Measurements from ENCODE around the gene CD247. TPM values are rescaled to one million over a fixed set of nuclear protein-coding genes. Genes with fewer than 3 reads are reported as not detected.

Gene CD247
- total and polyA plus RNA-seq, 2 donors from 2014 or later, result 1.8 to 7.7 TPM

DNA sequence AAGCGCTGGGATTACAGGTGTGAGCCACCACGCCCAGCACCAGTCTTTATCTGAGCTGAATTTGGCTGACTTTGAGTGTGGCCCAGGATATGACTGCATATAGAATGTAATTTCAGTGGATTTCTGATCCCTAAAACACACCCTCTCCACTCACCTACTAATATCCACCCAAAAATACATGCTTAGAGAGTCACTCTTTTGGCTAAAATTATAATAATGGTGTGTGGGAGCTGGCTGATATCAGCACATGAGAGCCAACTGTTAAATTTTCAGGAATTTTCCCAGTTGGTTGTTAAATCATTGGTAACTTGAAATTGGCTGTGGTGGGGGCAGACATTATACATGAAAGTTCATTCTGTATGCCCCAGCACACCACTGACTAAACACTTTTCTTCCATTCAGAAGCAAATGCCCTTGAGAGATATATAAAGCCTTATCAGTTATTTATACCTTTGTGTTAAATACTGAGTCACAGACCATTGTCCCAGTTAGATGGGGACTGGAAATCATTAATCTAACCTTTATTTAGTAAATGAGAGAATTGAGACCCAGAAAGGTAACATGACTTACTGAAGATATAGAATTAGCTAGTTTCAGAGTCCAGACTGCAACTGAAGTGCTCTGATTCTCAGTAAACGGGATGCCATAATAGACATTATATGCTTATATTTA lies 9.9 kb upstream of the CD247 start:
- Histone ChIP-seq H3K27me3 (ENCODE audit: control insufficient read depth, insufficient read depth, low read length) (no peaks in the 10 kb centered on the region), H3K9ac (ENCODE audit: low read length in 3 of 3) (no peak overlapping the region), H3K27ac (ENCODE audit: low read depth in 2 of 2, low read length in 2 of 2) (no peak overlapping the region), H3K4me1 (ENCODE audit: control insufficient read depth in 2 of 3, insufficient read depth in 2 of 3, low read depth in 1 of 3, low read length in 3 of 3) (peaks cover 0 to 3% (median 0%) of the 10 kb centered on the region in 3 donors), H3K9me3 (ENCODE audit: control insufficient read depth in 2 of 3, insufficient read depth in 1 of 3, low read length in 3 of 3) (peaks cover 0 to 4% (median 0%) of the 10 kb centered on the region in 3 donors), H3K4me3 (ENCODE audit: low read length in 3 of 3) (no peak overlapping the region), H3K36me3 (ENCODE audit: control insufficient read depth in 2 of 3, insufficient read depth in 3 of 3, low read length in 3 of 3) (no peaks in the 10 kb centered on the region)
- DNase-seq, result no peak
- TF ChIP-seq, protein P1, sequence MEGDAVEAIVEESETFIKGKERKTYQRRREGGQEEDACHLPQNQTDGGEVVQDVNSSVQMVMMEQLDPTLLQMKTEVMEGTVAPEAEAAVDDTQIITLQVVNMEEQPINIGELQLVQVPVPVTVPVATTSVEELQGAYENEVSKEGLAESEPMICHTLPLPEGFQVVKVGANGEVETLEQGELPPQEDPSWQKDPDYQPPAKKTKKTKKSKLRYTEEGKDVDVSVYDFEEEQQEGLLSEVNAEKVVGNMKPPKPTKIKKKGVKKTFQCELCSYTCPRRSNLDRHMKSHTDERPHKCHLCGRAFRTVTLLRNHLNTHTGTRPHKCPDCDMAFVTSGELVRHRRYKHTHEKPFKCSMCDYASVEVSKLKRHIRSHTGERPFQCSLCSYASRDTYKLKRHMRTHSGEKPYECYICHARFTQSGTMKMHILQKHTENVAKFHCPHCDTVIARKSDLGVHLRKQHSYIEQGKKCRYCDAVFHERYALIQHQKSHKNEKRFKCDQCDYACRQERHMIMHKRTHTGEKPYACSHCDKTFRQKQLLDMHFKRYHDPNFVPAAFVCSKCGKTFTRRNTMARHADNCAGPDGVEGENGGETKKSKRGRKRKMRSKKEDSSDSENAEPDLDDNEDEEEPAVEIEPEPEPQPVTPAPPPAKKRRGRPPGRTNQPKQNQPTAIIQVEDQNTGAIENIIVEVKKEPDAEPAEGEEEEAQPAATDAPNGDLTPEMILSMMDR (IDR thresholded peaks at IDR 0.05; ENCODE audit: borderline replicate concordance, extremely low read depth, insufficient read depth), result no peak
- intact Hi-C loops (cut with DNase I), result no loop called here
- no peak for FAIRE-seq

DNA sequence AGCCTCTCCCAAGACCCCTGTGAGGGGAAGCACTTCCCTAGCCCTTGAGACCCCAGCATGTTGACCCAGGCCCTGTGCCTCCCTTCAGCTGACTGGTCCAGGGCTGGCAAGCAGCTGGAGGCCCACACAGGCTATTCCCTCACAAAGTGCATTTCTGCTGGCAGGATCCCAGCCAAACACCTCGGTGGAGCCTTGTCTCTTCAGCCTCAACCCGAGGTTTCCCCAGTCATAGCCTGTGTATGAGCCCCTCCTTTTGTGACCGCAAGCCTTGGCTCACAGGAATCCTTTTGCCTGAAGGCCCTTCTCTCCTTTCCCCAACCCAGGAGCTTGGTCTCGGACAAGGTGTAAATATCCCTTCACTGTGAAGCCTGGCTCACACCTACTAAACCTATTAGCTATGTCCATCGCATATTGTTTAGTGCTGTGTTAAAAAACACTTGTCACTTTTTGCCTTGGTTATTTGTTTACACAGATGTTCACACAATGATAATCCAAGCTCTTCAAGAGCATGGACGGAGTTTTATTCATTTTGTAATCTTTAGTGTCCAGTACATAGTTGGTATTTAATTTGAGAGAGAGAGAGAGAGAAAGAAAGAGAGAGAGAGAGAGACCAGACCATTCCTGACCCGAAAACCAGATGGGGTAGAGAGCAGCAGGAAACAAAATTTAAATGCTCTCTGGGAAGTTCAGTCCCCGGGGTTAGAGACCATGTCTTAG lies 8.5 kb upstream of the CD247 start:
- FAIRE-seq (no peak), DNase-seq (no peak)
- no peaks in the 10 kb centered on the region for H3K36me3 ChIP-seq (ENCODE audit: control insufficient read depth in 2 of 3, insufficient read depth in 3 of 3, low read length in 3 of 3)
- H3K4me1 ChIP-seq (ENCODE audit: control insufficient read depth in 2 of 3, insufficient read depth in 2 of 3, low read depth in 1 of 3, low read length in 3 of 3), result no peaks in the 10 kb centered on the region
- H3K9me3 ChIP-seq (ENCODE audit: control insufficient read depth in 2 of 3, insufficient read depth in 1 of 3, low read length in 3 of 3), result peaks cover 0 to 4% (median 0%) of the 10 kb centered on the region in 3 donors
- TF ChIP-seq, protein P1 (IDR thresholded peaks at IDR 0.05; ENCODE audit: borderline replicate concordance, extremely low read depth, insufficient read depth), result no peak
- no peak overlapping the region for H3K9ac ChIP-seq (ENCODE audit: low read length in 3 of 3)
- intact Hi-C loops (cut with DNase I), result no loop called here
- H3K4me3 ChIP-seq (ENCODE audit: low read length in 3 of 3), result no peak overlapping the region
- H3K27ac ChIP-seq (ENCODE audit: low read depth in 2 of 2, low read length in 2 of 2), result no peak overlapping the region
- no peaks in the 10 kb centered on the region for H3K27me3 ChIP-seq (ENCODE audit: control insufficient read depth, insufficient read depth, low read length)

DNA sequence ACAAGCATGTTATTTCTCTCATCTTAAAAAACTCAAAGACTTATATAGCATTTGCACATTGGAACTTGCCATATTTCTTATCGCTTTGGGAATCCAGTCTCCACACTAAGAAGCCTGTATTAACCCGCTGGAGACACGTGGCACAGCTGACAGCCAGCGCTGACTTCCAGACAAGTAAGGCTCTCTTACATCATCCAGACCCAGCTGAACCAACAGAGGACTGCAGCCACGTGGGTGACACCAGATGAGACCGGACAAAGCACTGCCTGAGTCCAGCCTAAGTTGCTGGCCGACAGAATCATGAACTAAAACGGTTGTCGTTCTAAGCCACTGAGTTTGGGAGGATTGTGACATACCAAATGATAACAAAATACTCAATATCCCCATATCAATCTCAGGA lies 6.3 kb upstream of the CD247 start:
- intact Hi-C loops (cut with DNase I), result no loop called here
- no peak overlapping the region for H3K9ac ChIP-seq (ENCODE audit: low read length in 3 of 3)
- H3K9me3 ChIP-seq (ENCODE audit: control insufficient read depth in 2 of 3, insufficient read depth in 1 of 3, low read length in 3 of 3), result peaks cover 0 to 4% (median 0%) of the 10 kb centered on the region in 3 donors
- H3K4me3 ChIP-seq (ENCODE audit: low read length in 3 of 3), result no peak overlapping the region
- H3K36me3 ChIP-seq (ENCODE audit: control insufficient read depth in 2 of 3, insufficient read depth in 3 of 3, low read length in 3 of 3), result no peaks in the 10 kb centered on the region
- H3K27me3 ChIP-seq (ENCODE audit: control insufficient read depth, insufficient read depth, low read length), result no peaks in the 10 kb centered on the region
- no peak overlapping the region for H3K27ac ChIP-seq (ENCODE audit: low read depth in 2 of 2, low read length in 2 of 2)
- no peaks in the 10 kb centered on the region for H3K4me1 ChIP-seq (ENCODE audit: control insufficient read depth in 2 of 3, insufficient read depth in 2 of 3, low read depth in 1 of 3, low read length in 3 of 3)
- FAIRE-seq (no peak), DNase-seq (no peak)
- TF ChIP-seq, protein P1 (IDR thresholded peaks at IDR 0.05; ENCODE audit: borderline replicate concordance, extremely low read depth, insufficient read depth), result no peak
